ENCODE results near the gene DOCK7. TPM values are rescaled to one million over a fixed set of nuclear protein-coding genes. Genes with fewer than 3 reads are reported as not detected.

The DOCK7 gene
- total RNA-seq, 2 experiments from 2014 or later, result 6.0 to 7.9 TPM

DNA sequence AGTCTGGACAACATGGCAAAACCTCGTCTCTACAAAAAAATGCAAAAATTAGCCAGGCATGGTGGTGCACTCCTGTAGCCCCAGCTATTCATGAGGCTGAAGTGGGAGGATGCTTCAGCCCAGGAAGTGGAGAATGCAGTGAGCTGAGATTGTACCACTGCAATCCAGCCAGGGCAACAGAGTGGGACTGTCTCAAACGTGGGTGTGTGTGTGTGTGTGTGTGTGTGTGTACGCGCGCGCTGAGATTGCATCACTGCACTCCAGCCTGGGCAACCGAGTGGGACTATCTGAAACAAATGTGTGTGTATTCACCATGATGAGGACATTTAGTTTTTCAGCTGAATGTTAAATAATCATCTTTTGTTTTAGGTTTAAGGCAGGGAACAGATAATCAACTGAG is 230.2 kb downstream of the DOCK7 start:
- Histone ChIP-seq H3K4me3 (ENCODE audit: low read length) (no peak overlapping the region), H3K27me3 (ENCODE audit: control insufficient read depth in 1 of 2, insufficient read depth in 2 of 2, low read length in 2 of 2) (no peaks in the 10 kb centered on the region), H3K9me3 (ENCODE audit: control insufficient read depth in 1 of 2, insufficient read depth in 1 of 2, low read length in 2 of 2) (no peaks in the 10 kb centered on the region), H3K4me1 (ENCODE audit: insufficient read depth, low read length) (no peaks in the 10 kb centered on the region), H3K27ac (ENCODE audit: low read depth in 1 of 2, low read length in 2 of 2) (no peak overlapping the region), H3K36me3 (ENCODE audit: insufficient read depth, low read length) (peaks cover 1% of the 10 kb centered on the region)
- intact Hi-C loops (cut with DNase I, micrococcal nuclease), result no loop called here
- Mint-ChIP-seq H3K4me3 (no peak overlapping the region), H3K36me3 (ENCODE audit: low read depth) (peaks cover 22% of the 10 kb centered on the region), H3K27me3 (no peaks in the 10 kb centered on the region), H3K9me3 (no peaks in the 10 kb centered on the region), H3K4me1 (ENCODE audit: low read depth) (no peaks in the 10 kb centered on the region), H3K27ac (no peak overlapping the region)
- POLR2A ChIA-PET, result interaction anchor here (0.8 kb wide), 1 partner anchor 22 kb away, joined by 4 read pairs; the partner anchor contains the start of gene USP1
- CTCF ChIA-PET, result no interaction called here
- ATAC-seq (ENCODE audit: poor library complexity) (no peak), DNase-seq (no peak)
- TF ChIP-seq, protein P1, sequence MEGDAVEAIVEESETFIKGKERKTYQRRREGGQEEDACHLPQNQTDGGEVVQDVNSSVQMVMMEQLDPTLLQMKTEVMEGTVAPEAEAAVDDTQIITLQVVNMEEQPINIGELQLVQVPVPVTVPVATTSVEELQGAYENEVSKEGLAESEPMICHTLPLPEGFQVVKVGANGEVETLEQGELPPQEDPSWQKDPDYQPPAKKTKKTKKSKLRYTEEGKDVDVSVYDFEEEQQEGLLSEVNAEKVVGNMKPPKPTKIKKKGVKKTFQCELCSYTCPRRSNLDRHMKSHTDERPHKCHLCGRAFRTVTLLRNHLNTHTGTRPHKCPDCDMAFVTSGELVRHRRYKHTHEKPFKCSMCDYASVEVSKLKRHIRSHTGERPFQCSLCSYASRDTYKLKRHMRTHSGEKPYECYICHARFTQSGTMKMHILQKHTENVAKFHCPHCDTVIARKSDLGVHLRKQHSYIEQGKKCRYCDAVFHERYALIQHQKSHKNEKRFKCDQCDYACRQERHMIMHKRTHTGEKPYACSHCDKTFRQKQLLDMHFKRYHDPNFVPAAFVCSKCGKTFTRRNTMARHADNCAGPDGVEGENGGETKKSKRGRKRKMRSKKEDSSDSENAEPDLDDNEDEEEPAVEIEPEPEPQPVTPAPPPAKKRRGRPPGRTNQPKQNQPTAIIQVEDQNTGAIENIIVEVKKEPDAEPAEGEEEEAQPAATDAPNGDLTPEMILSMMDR (IDR thresholded peaks at IDR 0.05), result no peak

DNA sequence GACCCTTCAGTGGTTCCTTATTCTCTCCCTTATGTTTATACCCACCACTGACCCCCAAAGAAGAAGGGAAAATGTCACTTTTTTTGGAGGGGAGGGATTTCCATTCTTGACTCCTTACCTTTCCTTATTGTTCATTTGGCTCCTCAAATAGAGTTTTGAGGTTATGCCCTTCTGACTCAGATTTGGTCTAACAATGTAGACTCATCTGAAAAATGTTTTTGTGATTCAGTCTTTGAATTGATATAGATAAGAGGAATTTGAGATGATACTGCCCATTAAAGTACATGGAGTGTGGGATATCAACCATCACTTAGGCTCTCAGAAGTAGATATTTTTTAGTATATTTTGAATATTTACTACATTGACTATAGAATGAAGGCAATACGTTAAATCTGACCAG is 235.2 kb downstream of the DOCK7 start:
- DNase-seq (no peak), ATAC-seq (ENCODE audit: poor library complexity) (no peak)
- H3K27me3 Mint-ChIP-seq, result no peaks in the 10 kb centered on the region
- CTCF ChIA-PET, result no interaction called here
- Histone ChIP-seq H3K27me3 (ENCODE audit: control insufficient read depth in 1 of 2, insufficient read depth in 2 of 2, low read length in 2 of 2) (no peaks in the 10 kb centered on the region), H3K27ac (ENCODE audit: low read depth in 1 of 2, low read length in 2 of 2) (no peak overlapping the region), H3K36me3 (ENCODE audit: insufficient read depth, low read length) (peaks cover 40% of the 10 kb centered on the region), H3K4me1 (ENCODE audit: insufficient read depth, low read length) (no peaks in the 10 kb centered on the region), H3K4me3 (ENCODE audit: low read length) (no peak overlapping the region), H3K9me3 (ENCODE audit: control insufficient read depth in 1 of 2, insufficient read depth in 1 of 2, low read length in 2 of 2) (no peaks in the 10 kb centered on the region)
- H3K36me3 Mint-ChIP-seq (ENCODE audit: low read depth), result peaks cover 72% of the 10 kb centered on the region
- POLR2A ChIA-PET, result no interaction called here
- intact Hi-C loops (cut with DNase I, micrococcal nuclease), result no loop called here
- peaks cover 6% of the 10 kb centered on the region for H3K4me1 Mint-ChIP-seq (ENCODE audit: low read depth)
- TF ChIP-seq, protein P1 (IDR thresholded peaks at IDR 0.05), result no peak
- H3K27ac Mint-ChIP-seq, result no peak overlapping the region
- H3K9me3 Mint-ChIP-seq, result no peaks in the 10 kb centered on the region
- H3K4me3 Mint-ChIP-seq, result no peak overlapping the region

DNA sequence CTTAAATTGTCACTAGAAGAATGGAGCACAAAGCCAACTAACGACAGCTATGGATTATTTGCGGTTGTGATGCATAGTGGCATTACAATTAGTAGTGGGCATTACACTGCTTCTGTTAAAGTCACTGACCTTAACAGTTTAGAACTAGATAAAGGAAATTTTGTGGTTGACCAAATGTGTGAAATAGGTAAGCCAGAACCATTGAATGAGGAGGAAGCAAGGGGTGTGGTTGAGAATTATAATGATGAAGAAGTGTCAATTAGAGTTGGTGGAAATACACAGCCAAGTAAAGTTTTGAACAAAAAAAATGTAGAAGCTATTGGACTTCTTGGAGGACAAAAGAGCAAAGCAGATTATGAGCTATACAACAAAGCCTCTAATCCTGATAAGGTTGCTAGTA is 237.9 kb downstream of the DOCK7 start:
- Histone ChIP-seq H3K4me1 (ENCODE audit: insufficient read depth, low read length) (no peaks in the 10 kb centered on the region), H3K27ac (ENCODE audit: low read depth in 1 of 2, low read length in 2 of 2) (no peak overlapping the region), H3K27me3 (ENCODE audit: control insufficient read depth in 1 of 2, insufficient read depth in 2 of 2, low read length in 2 of 2) (no peaks in the 10 kb centered on the region), H3K9me3 (ENCODE audit: control insufficient read depth in 1 of 2, insufficient read depth in 1 of 2, low read length in 2 of 2) (no peaks in the 10 kb centered on the region), H3K4me3 (ENCODE audit: low read length) (no peak overlapping the region), H3K36me3 (ENCODE audit: insufficient read depth, low read length) (peaks cover 61% of the 10 kb centered on the region)
- TF ChIP-seq, protein P1 (IDR thresholded peaks at IDR 0.05), result no peak
- intact Hi-C loops (cut with DNase I, micrococcal nuclease), result no loop called here
- ChIA-PET POLR2A (interaction anchor here (1.0 kb wide), 1 partner anchor 10 kb away, joined by 3 read pairs; no protein-coding TSS in a partner anchor), CTCF (interaction anchor here (1.1 to 1.2 kb wide), 2 partner anchors 13 to 24 kb away, joined by 3 read pairs; no protein-coding TSS in a partner anchor)
- Mint-ChIP-seq H3K9me3 (no peaks in the 10 kb centered on the region), H3K4me3 (no peak overlapping the region), H3K27ac (no peak overlapping the region), H3K27me3 (no peaks in the 10 kb centered on the region), H3K36me3 (ENCODE audit: low read depth) (peaks cover 88% of the 10 kb centered on the region), H3K4me1 (ENCODE audit: low read depth) (peaks cover 6% of the 10 kb centered on the region)
- ATAC-seq (ENCODE audit: poor library complexity) (no peak), DNase-seq (peak in 1 of 14 experiments; percentile 44)
